ENCODE measurements around the gene MYEOV.

DNA sequence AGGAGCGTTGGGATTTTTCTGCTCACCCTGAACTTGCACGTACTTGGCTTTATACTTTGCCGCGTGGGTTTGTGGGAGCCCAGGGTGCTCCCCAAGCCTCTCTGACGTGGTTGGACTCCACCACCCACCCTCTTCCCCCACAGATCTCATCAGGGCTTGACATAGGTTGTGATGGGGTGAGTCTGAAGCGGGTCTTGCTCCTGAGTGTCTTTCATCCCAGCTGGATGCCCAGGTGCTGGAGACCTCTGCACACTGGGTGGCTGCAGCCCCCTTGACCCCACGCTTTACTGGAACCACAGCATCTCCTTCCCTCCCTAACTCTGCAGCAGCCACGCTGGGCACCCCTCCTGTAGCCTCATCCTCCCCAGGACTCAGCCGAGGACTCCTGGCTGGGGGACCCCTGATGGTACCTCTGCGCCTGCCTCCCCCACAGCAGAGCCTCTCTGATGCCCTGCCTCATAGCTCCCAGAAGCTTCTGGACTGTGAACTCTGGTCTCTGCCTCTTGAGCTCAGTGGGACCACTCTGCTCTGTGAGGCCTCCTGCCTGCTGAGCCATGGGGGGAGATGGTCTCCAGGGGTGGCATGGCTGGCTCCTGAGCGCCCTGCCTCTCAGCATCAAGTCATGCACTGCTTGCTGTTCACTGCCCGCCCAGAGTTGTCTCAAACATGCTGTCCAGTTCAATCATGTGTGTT is 45.2 kb downstream of the MYEOV start:
- no peak for TF ChIP-seq CTCF (IDR thresholded peaks at IDR 0.05)
- no peak for TF ChIP-seq POLR2A (IDR thresholded peaks at IDR 0.05)

Measured in lower leg skin (tissue), 3 donors.